Measurements from ENCODE around the gene DIS3L2.

Gene DIS3L2

DNA sequence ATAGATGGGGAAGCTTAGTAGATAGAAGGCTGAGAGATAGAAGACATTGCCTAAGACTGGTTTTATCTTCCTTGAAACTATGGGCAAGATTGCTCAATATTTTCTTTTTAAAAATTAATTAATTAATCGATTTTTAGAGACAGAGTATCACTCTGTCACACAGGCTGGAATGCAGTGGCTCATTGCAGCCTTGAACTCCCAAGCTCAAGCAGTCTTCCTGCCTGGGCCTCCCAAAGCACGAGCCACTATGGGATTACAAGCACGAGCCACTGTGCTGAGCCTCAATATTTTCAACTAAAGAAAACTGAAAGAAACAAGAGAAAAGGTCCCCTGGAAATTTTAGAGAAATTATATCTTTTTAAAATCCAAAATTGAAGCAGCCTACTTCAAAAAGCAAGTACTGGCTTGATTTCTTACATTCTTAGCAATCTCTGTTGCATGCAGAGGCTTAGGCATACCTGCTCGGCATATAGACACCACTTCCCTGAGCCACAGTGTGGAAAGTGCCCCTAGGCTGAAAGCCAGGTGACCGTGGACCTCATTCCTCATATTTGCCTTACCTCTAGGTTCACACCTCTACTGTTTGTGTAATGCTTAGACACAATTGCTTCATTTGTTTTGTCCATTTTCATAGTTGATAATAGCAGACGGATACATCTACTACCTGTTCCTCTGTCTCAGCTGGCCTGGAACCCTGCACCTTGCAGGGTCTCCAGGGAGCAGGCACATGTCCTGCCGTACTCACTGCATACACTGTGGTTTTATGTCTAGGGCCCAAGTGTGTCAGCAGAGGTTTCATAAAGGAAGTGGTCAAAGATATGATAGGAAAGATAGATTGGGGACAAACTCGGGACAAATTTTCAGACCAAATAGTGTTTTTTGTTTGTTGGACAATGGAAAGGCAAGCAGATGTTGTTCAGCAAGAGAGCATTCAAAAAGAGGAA is 250.5 kb downstream of the DIS3L2 start:
- no peak for TF ChIP-seq POLR2A (IDR thresholded peaks at IDR 0.05; ENCODE audit: low read depth, low read length)
- no peak for TF ChIP-seq POLR2AphosphoS5 (IDR thresholded peaks at IDR 0.05; ENCODE audit: low read depth, low read length)
- TF ChIP-seq TAF1 (IDR thresholded peaks at IDR 0.05; ENCODE audit: borderline replicate concordance, low read depth, low read length) = no peak
- FAIRE-seq (peak; percentile 64), DNase-seq (ENCODE audit: insufficient read length) (no peak)

GRCh38 chr2:232213176-232213575 is 251.7 kb downstream of the DIS3L2 start:
- TF ChIP-seq POLR2A (IDR thresholded peaks at IDR 0.05; ENCODE audit: low read depth, low read length) = no peak
- no peak for TF ChIP-seq TAF1 (IDR thresholded peaks at IDR 0.05; ENCODE audit: borderline replicate concordance, low read depth, low read length)
- no peak for TF ChIP-seq POLR2AphosphoS5 (IDR thresholded peaks at IDR 0.05; ENCODE audit: low read depth, low read length)
- DNase-seq (ENCODE audit: insufficient read length) = no peak
- no peak for FAIRE-seq

- DNase-seq (ENCODE audit: insufficient read length) (no peak), FAIRE-seq (no peak)
- TF ChIP-seq TAF1 (IDR thresholded peaks at IDR 0.05; ENCODE audit: borderline replicate concordance, low read depth, low read length) = no peak
- TF ChIP-seq POLR2A (IDR thresholded peaks at IDR 0.05; ENCODE audit: low read depth, low read length) = no peak
- TF ChIP-seq POLR2AphosphoS5 (IDR thresholded peaks at IDR 0.05; ENCODE audit: low read depth, low read length) = no peak
Measured at GRCh38 chr2:232214053-232214452, 252.5 kb downstream of the DIS3L2 start.

GRCh38 chr2:232216028-232216427 is 254.5 kb downstream of the DIS3L2 start:
- FAIRE-seq (no peak), DNase-seq (ENCODE audit: insufficient read length) (no peak)
- TF ChIP-seq TAF1 (IDR thresholded peaks at IDR 0.05; ENCODE audit: borderline replicate concordance, low read depth, low read length) = no peak

DNA sequence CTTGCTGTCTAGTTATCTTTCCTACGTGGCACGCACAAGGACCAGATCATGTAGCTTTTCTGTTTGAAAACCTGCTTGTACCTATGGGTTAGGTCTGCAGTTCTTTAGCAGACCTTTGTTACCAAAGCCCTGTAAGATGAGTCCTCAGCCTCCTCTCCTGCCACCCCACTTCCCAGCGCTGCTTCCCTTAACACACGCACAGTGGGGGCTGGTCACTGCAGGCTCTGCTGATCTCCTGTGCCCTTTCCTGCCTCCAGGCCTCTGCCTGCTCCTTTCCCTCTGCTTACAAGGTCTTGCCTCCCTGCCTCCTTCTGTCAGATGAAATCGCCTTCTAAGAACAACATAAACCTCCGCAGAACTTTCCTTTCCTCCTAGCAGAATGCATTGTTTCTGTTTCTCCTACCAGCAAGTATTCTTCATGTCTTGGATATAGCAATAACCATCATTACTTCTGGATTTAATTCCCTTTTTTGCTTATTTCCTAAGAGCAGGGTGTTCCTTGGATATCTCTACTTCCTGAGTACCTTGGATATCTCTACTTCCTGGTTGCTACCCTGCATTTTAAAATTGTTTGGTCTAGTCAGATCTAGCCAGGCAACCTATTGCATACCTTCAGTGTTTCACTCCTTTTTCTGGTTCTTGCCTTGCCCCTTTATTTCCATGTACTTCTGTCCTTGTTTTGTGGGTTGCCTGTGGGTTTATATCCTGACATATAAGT is 257.4 kb downstream of the DIS3L2 start:
- no peak for TF ChIP-seq TAF1 (IDR thresholded peaks at IDR 0.05; ENCODE audit: borderline replicate concordance, low read depth, low read length)
- TF ChIP-seq POLR2A (IDR thresholded peaks at IDR 0.05; ENCODE audit: low read depth, low read length) = no peak
- TF ChIP-seq POLR2AphosphoS5 (IDR thresholded peaks at IDR 0.05; ENCODE audit: low read depth, low read length) = no peak
- DNase-seq (ENCODE audit: insufficient read length) (no peak), FAIRE-seq (no peak)

- FAIRE-seq (peak; percentile 44), DNase-seq (ENCODE audit: insufficient read length) (no peak)
- TF ChIP-seq TAF1 (IDR thresholded peaks at IDR 0.05; ENCODE audit: borderline replicate concordance, low read depth, low read length) (no peak), POLR2AphosphoS5 (IDR thresholded peaks at IDR 0.05; ENCODE audit: low read depth, low read length) (no peak), POLR2A (IDR thresholded peaks at IDR 0.05; ENCODE audit: low read depth, low read length) (no peak)
Measured at GRCh38 chr2:232219496-232219870, 258.0 kb downstream of the DIS3L2 start.

DNA sequence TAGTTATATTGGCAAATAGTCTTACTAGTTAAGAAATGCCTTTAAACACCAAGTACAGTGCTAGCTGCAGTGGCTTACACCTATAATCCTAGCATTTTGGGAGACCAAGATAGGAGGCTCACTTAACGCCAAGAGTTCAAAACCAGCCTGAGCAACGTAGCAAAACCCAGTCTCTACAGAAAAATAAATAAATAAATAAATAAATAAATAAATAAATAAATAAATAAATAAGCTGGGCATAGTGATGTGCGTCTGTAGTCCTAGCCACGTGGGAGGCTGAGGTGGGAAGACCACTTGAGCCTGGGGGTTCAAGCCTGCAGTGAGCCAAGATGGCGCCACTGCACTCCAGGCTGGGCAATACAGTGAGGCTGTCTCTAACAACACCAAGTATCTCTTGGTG is 258.4 kb downstream of the DIS3L2 start:
- no peak for FAIRE-seq

GRCh38 chr2:232225429-232225828 is 263.9 kb downstream of the DIS3L2 start:
- no peak for TF ChIP-seq POLR2A (IDR thresholded peaks at IDR 0.05; ENCODE audit: low read depth, low read length)
- no peak for TF ChIP-seq TAF1 (IDR thresholded peaks at IDR 0.05; ENCODE audit: borderline replicate concordance, low read depth, low read length)
- no peak for TF ChIP-seq POLR2AphosphoS5 (IDR thresholded peaks at IDR 0.05; ENCODE audit: low read depth, low read length)
- DNase-seq (ENCODE audit: insufficient read length) (no peak), FAIRE-seq (no peak)

More for the DNA sequence above, 258.4 kb downstream of the DIS3L2 start:
- DNase-seq (ENCODE audit: insufficient read length) = no peak
- TF ChIP-seq POLR2A (IDR thresholded peaks at IDR 0.05; ENCODE audit: low read depth, low read length) (no peak), POLR2AphosphoS5 (IDR thresholded peaks at IDR 0.05; ENCODE audit: low read depth, low read length) (no peak), TAF1 (IDR thresholded peaks at IDR 0.05; ENCODE audit: borderline replicate concordance, low read depth, low read length) (no peak)

DNA sequence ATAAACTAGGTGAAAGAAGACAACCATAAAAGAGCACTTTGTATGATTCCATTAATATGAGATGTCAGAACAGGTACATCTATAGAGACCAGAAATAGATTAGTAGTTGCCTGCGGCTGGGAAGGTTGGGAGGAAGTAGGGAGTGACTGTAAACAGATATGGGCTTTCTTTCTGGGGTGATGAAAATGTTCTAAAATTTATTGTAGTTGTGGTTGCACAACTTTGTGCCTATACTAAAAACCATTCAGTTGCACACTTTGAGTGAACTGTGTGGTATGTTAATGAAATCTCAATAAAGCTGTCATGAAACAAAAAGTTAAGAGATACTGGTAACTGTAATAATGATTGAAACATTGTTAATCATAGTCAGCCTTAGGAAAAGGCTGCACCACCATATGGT is 264.4 kb downstream of the DIS3L2 start:
- TF ChIP-seq POLR2AphosphoS5 (IDR thresholded peaks at IDR 0.05; ENCODE audit: low read depth, low read length) (no peak), POLR2A (IDR thresholded peaks at IDR 0.05; ENCODE audit: low read depth, low read length) (no peak), TAF1 (IDR thresholded peaks at IDR 0.05; ENCODE audit: borderline replicate concordance, low read depth, low read length) (no peak)
- FAIRE-seq = no peak
- no peak for DNase-seq (ENCODE audit: insufficient read length)

DNA sequence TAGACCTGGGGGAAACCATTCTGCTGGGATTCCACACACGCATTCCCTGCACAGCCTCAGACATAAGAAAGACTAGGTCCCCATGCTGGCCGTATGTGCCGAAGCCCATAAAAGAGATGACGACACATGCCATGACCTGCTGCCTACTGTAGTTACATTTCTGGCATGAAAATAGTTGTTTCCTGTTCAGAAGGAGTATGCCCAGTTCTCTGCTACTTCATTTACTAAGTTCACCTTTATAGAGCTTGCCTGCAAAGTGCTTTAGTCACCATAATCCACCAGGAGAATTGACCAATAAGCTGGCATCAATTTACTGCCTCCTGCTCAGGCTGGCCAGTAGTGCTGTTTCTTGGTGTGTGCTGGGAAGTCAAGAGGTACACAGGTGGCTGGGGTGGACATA is 266.8 kb downstream of the DIS3L2 start:
- no peak for DNase-seq (ENCODE audit: insufficient read length)
- peak; percentile 21 for FAIRE-seq
- TF ChIP-seq POLR2A (IDR thresholded peaks at IDR 0.05; ENCODE audit: low read depth, low read length) = no peak
- TF ChIP-seq TAF1 (IDR thresholded peaks at IDR 0.05; ENCODE audit: borderline replicate concordance, low read depth, low read length) = no peak
- no peak for TF ChIP-seq POLR2AphosphoS5 (IDR thresholded peaks at IDR 0.05; ENCODE audit: low read depth, low read length)

GRCh38 chr2:232228971-232229894 is 267.7 kb downstream of the DIS3L2 start:
- TF ChIP-seq TAF1 (IDR thresholded peaks at IDR 0.05; ENCODE audit: borderline replicate concordance, low read depth, low read length) = no peak
- no peak for DNase-seq (ENCODE audit: insufficient read length)
- peak; percentile 36 for FAIRE-seq

Data from GM12892 (cell line).